HG03469 (cell line): ENCODE data around the gene BBIP1.
"Not testable (repeated sequence)": the region's sequence is repeated elsewhere in the genome, so short reads cannot be mapped to it uniquely, and the experiment has no call there.

Experiments
- ATAC-seq: cut with Tn5 transposase; IDR thresholded peaks from one replicate; pipeline ENCODE4 v1.9.1; 2021; ENCODE audit warnings: mild to moderate bottlenecking, moderate library complexity, moderate number of reproducible peaks; ENCODE audit not compliant: unreplicated experiment

Gene BBIP1

GRCh38 chr10:110923856-110924493 is 5.0 kb upstream of the BBIP1 start:
- peak; percentile 16 for ATAC-seq

GRCh38 chr10:110919971-110920881 is 1.2 kb upstream of the BBIP1 start:
- peak; percentile 23 for ATAC-seq

- ATAC-seq, result peak; percentile 2
These were observed 460 bp upstream of the BBIP1 start, which contains the start of gene SHOC2 for GRCh38 chr10:110919349-110919931. Gene SHOC2, plus strand, starts transcription at chr10:110919604. Its CDS starts 44,755 bp downstream, at chr10:110964359.

- ATAC-seq, result no peak
These were observed 724 bp downstream of the BBIP1 start for GRCh38 chr10:110918269-110918642.

- ATAC-seq, result no peak
These were observed 2.2 kb downstream of the BBIP1 start for GRCh38 chr10:110916554-110917346.

- not testable (repeated sequence) for ATAC-seq
These were observed 3.4 kb downstream of the BBIP1 start for GRCh38 chr10:110915600-110915999.

- ATAC-seq, result no peak
These were observed 3.9 kb downstream of the BBIP1 start for GRCh38 chr10:110915035-110915434.

- no peak for ATAC-seq
These were observed 4.5 kb downstream of the BBIP1 start for GRCh38 chr10:110914431-110914830.

- no peak for ATAC-seq
These were observed 6.6 kb downstream of the BBIP1 start for GRCh38 chr10:110912374-110912773.

GRCh38 chr10:110910138-110910537 is 8.8 kb downstream of the BBIP1 start:
- ATAC-seq, result no peak

GRCh38 chr10:110903280-110904278 is 15.4 kb downstream of the BBIP1 start:
- peak; percentile 64 for ATAC-seq

GRCh38 chr10:110901954-110902819 is 16.8 kb downstream of the BBIP1 start:
- no peak for ATAC-seq

GRCh38 chr10:110900983-110901382 is 18.0 kb downstream of the BBIP1 start:
- no peak for ATAC-seq

GRCh38 chr10:110898391-110898790 is 20.6 kb downstream of the BBIP1 start:
- ATAC-seq, result no peak

- no peak for ATAC-seq
These were observed 21.8 kb downstream of the BBIP1 start for GRCh38 chr10:110897184-110897583.

GRCh38 chr10:110893559-110894179 is 25.3 kb downstream of the BBIP1 start:
- ATAC-seq, result peak; percentile 74

- no peak for ATAC-seq
These were observed 26.2 kb downstream of the BBIP1 start for GRCh38 chr10:110892602-110893288.

- ATAC-seq, result no peak
These were observed 31.4 kb downstream of the BBIP1 start for GRCh38 chr10:110887560-110887959.
